PFSK-1 (cell line): Measurements from ENCODE around the gene TMEM163.

ENCODE experiments used
- FOXP2 ChIP-seq: optimal IDR thresholded peaks from 2 replicates; pipeline ENCODE3; 2011; ENCODE audit warnings: borderline replicate concordance, control low read depth, inconsistent platforms; ENCODE audit not compliant: insufficient read depth; ENCODE audit errors: extremely low read length, extremely low read depth
- POLR2AphosphoS5 ChIP-seq: IDR thresholded peaks from 2 replicates; pipeline ENCODE4 v1.6.1; 2012; ENCODE audit warnings: low read depth, mild to moderate bottlenecking, control low read depth, low read length, moderate library complexity
- SIN3A ChIP-seq: IDR thresholded peaks from 2 replicates; pipeline ENCODE4 v1.6.1; 2012; ENCODE audit warnings: mild to moderate bottlenecking, low read length, moderate library complexity, borderline replicate concordance; ENCODE audit not compliant: insufficient read depth
- TAF1 ChIP-seq: IDR thresholded peaks from 2 replicates; pipeline ENCODE4 v1.6.1; 2012; ENCODE audit warnings: low read length, control low read depth, borderline replicate concordance; ENCODE audit not compliant: insufficient read depth
- TF ChIP-seq, protein P1 (sequence below), 2 experiments: IDR thresholded peaks; 2 replicates each; pipeline versions ENCODE4 v1.6.1 to v1.8.0; 2011 to 2012; ENCODE audit warnings: low read depth in 2 of 2, low read length in 2 of 2, control low read depth in 1 of 2, inconsistent platforms in 1 of 2, mild to moderate bottlenecking in 1 of 2, moderate library complexity in 1 of 2; ENCODE audit not compliant: insufficient read depth in 1 of 2

GRCh38 chr2:134429886-134430285, 288.9 kb downstream of the TMEM163 start:
- TF ChIP-seq, protein P1, sequence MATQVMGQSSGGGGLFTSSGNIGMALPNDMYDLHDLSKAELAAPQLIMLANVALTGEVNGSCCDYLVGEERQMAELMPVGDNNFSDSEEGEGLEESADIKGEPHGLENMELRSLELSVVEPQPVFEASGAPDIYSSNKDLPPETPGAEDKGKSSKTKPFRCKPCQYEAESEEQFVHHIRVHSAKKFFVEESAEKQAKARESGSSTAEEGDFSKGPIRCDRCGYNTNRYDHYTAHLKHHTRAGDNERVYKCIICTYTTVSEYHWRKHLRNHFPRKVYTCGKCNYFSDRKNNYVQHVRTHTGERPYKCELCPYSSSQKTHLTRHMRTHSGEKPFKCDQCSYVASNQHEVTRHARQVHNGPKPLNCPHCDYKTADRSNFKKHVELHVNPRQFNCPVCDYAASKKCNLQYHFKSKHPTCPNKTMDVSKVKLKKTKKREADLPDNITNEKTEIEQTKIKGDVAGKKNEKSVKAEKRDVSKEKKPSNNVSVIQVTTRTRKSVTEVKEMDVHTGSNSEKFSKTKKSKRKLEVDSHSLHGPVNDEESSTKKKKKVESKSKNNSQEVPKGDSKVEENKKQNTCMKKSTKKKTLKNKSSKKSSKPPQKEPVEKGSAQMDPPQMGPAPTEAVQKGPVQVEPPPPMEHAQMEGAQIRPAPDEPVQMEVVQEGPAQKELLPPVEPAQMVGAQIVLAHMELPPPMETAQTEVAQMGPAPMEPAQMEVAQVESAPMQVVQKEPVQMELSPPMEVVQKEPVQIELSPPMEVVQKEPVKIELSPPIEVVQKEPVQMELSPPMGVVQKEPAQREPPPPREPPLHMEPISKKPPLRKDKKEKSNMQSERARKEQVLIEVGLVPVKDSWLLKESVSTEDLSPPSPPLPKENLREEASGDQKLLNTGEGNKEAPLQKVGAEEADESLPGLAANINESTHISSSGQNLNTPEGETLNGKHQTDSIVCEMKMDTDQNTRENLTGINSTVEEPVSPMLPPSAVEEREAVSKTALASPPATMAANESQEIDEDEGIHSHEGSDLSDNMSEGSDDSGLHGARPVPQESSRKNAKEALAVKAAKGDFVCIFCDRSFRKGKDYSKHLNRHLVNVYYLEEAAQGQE (IDR thresholded peaks at IDR 0.05; ENCODE audit: insufficient read depth in 1 of 2, low read depth in 2 of 2, low read length in 2 of 2): no peak
- TF ChIP-seq POLR2AphosphoS5: no peak
- no peak for TF ChIP-seq TAF1
- TF ChIP-seq SIN3A: no peak
- no peak for TF ChIP-seq FOXP2
